T-helper 1 cell (primary cell): ENCODE data around the gene STK17B.

Experiments
- DNase-seq, 5 donors: peaks; one replicate each; pipeline ENCODE4 v3.0.0-alpha.2; 2012 to 2020

STK17B gene

GRCh38 chr2:196155575-196155974 lies 15.8 kb downstream of the STK17B start:
- DNase-seq = no peak

- no peak for DNase-seq
These were observed 17.9 kb downstream of the STK17B start for GRCh38 chr2:196153480-196153879.

GRCh38 chr2:196149948-196150347 lies 21.4 kb downstream of the STK17B start:
- no peak for DNase-seq

GRCh38 chr2:196148736-196149135 lies 22.6 kb downstream of the STK17B start:
- DNase-seq = no peak

GRCh38 chr2:196145256-196145655 lies 26.1 kb downstream of the STK17B start:
- DNase-seq = no peak

- DNase-seq = no peak
These were observed 26.8 kb downstream of the STK17B start for GRCh38 chr2:196144513-196145126.

- no peak for DNase-seq
These were observed 27.6 kb downstream of the STK17B start for GRCh38 chr2:196143730-196144131.

- DNase-seq = no peak
These were observed 28.6 kb downstream of the STK17B start for GRCh38 chr2:196142825-196143224.

GRCh38 chr2:196140213-196140612 lies 31.2 kb downstream of the STK17B start:
- DNase-seq = no peak

GRCh38 chr2:196137271-196137670 lies 34.1 kb downstream of the STK17B start:
- no peak for DNase-seq

GRCh38 chr2:196136151-196136550 lies 35.2 kb downstream of the STK17B start:
- no peak for DNase-seq

- peak in 3 of 5 donors; percentile 18 to 42 (median 37) for DNase-seq
These were observed 39.1 kb downstream of the STK17B start for GRCh38 chr2:196131949-196132925.

GRCh38 chr2:196131384-196131937 lies 39.9 kb downstream of the STK17B start:
- DNase-seq = peak in 4 of 5 donors; percentile 32 to 70 (median 48)

GRCh38 chr2:196130039-196130825 lies 41.1 kb downstream of the STK17B start:
- no peak for DNase-seq

GRCh38 chr2:196128749-196129148 lies 42.6 kb downstream of the STK17B start:
- DNase-seq = no peak

GRCh38 chr2:196125596-196125995 lies 45.8 kb downstream of the STK17B start:
- no peak for DNase-seq

GRCh38 chr2:196123679-196124373 lies 47.6 kb downstream of the STK17B start:
- no peak for DNase-seq

- DNase-seq = no peak
These were observed 51.5 kb downstream of the STK17B start for GRCh38 chr2:196119926-196120325.

- DNase-seq = no peak
These were observed 54.1 kb downstream of the STK17B start for GRCh38 chr2:196117214-196117705.

GRCh38 chr2:196113061-196113974 lies 58.1 kb downstream of the STK17B start:
- DNase-seq = no peak
